Endometrial microvascular endothelial cells (primary cell): ENCODE measurements around the gene ZNF736. TPM values are rescaled to one million over a fixed set of nuclear protein-coding genes. Genes with fewer than 3 reads are reported as not detected.
"Not testable (repeated sequence)": the region's sequence is repeated elsewhere in the genome, so short reads cannot be mapped to it uniquely, and the experiment has no call there.

ENCODE experiments used
- in situ Hi-C: cut with HindIII; loops from 2 replicates; pipeline ENCODE4 v1.10.0; 2017; ENCODE audit warnings: low sequenced_read_pairs, low pct_unique_long_range_greater_than_20kb; ENCODE audit errors: inconsistent ontology term
- total RNA-seq: library from RNA; depleted of rRNA; stranded (reverse); fragments of >200 nt; gene quantifications from one replicate; pipeline ENCODE4 v1.2.3, GENCODE V29; 2015; ENCODE audit errors: inconsistent ontology term

Gene ZNF736
- total RNA-seq = 4.6 TPM

GRCh38 chr7:64313740-64314491, at the start of gene ZNF736:
Gene ZNF736 (plus strand): TSS chr7:64313961. CDS start chr7:64314151, 190 bp downstream.
- in situ Hi-C loops = no loop called here

- in situ Hi-C loops = no loop called here
Observed at GRCh38 chr7:64266341-64266919, 47.3 kb upstream of the ZNF736 start.

- in situ Hi-C loops = no loop called here
Observed at GRCh38 chr7:64277630-64278029, 36.1 kb upstream of the ZNF736 start.

- in situ Hi-C loops = no loop called here
Observed at GRCh38 chr7:64294701-64295420, 18.9 kb upstream of the ZNF736 start.

GRCh38 chr7:64297418-64297817, 16.3 kb upstream of the ZNF736 start:
- in situ Hi-C loops = not testable (repeated sequence)

GRCh38 chr7:64300641-64301405, 12.9 kb upstream of the ZNF736 start:
- in situ Hi-C loops = no loop called here

- in situ Hi-C loops = no loop called here
Observed at GRCh38 chr7:64307254-64308015, 6.3 kb upstream of the ZNF736 start.

- in situ Hi-C loops = no loop called here
Observed at GRCh38 chr7:64308016-64308270, 5.8 kb upstream of the ZNF736 start.

GRCh38 chr7:64310426-64310825, 3.3 kb upstream of the ZNF736 start:
- in situ Hi-C loops = no loop called here

GRCh38 chr7:64312826-64313225, 935 bp upstream of the ZNF736 start:
- in situ Hi-C loops = no loop called here

GRCh38 chr7:64314566-64314965, 805 bp downstream of the ZNF736 start:
- in situ Hi-C loops = no loop called here

- in situ Hi-C loops = not testable (repeated sequence)
Observed at GRCh38 chr7:64316031-64316742, 2.4 kb downstream of the ZNF736 start.

GRCh38 chr7:64320547-64321513, 7.1 kb downstream of the ZNF736 start:
- in situ Hi-C loops = no loop called here

GRCh38 chr7:64324166-64324565, 10.4 kb downstream of the ZNF736 start:
- in situ Hi-C loops = not testable (repeated sequence)

- in situ Hi-C loops = not testable (repeated sequence)
Observed at GRCh38 chr7:64348713-64349210, 35.0 kb downstream of the ZNF736 start.

GRCh38 chr7:64359543-64359942, 45.8 kb downstream of the ZNF736 start:
- in situ Hi-C loops = no loop called here

GRCh38 chr7:64371116-64371515, 57.4 kb downstream of the ZNF736 start:
- in situ Hi-C loops = no loop called here
